GM12878 (cell line): ENCODE results near the gene SHD. TPM values are rescaled to one million over a fixed set of nuclear protein-coding genes. Genes with fewer than 3 reads are reported as not detected.

Source experiments
- BCL3 ChIP-seq: IDR thresholded peaks from 2 replicates; pipeline ENCODE4 v1.6.1; 2011; ENCODE audit warnings: borderline replicate concordance, low read depth, mild to moderate bottlenecking, moderate library complexity, low read length; ENCODE audit not compliant: insufficient read depth, poor library complexity, severe bottlenecking
- BCLAF1 ChIP-seq: fragments of 450-650 bp; IDR thresholded peaks from 2 replicates; pipeline ENCODE4 v1.6.1; 2017; ENCODE audit warnings: antibody characterized with exemption, mild to moderate bottlenecking, moderate library complexity
- BHLHE40 ChIP-seq, 2 experiments: fragments of 450-650 bp in 1 of 2; IDR thresholded peaks; 2 replicates each; pipeline ENCODE4 v1.6.1; 2011 to 2017; ENCODE audit warnings: low read depth in 2 of 2, borderline replicate concordance in 1 of 2, improper control_type of control experiment in 1 of 2, low read length in 1 of 2, mild to moderate bottlenecking in 1 of 2
- CEBPB ChIP-seq, 2 experiments: fragments of 150-350 bp in 1 of 2; IDR thresholded peaks; 2 replicates each; pipeline ENCODE4 v1.6.1; 2012 to 2014; ENCODE audit warnings: low read depth in 2 of 2, low read length in 2 of 2, borderline replicate concordance in 1 of 2, inconsistent platforms in 1 of 2
- CHD4 ChIP-seq: fragments of 200-600 bp; sonication (generic); IDR thresholded peaks from 2 replicates; pipeline ENCODE4 v1.6.1; 2016; ENCODE audit warnings: mild to moderate bottlenecking
- E2F8 ChIP-seq: fragments of 450-650 bp; IDR thresholded peaks from 2 replicates; pipeline ENCODE4 v1.6.1; 2018; ENCODE audit warnings: mild to moderate bottlenecking, low read depth, moderate library complexity; ENCODE audit not compliant: partially characterized antibody
- E4F1 ChIP-seq: fragments of 450-650 bp; IDR thresholded peaks from 2 replicates; pipeline ENCODE4 v1.6.1; 2018; ENCODE audit warnings: borderline replicate concordance, mild to moderate bottlenecking; ENCODE audit not compliant: partially characterized antibody
- ETV6 ChIP-seq, 2 experiments: fragments of 450-650 bp in 1 of 2; IDR thresholded peaks in 1 of 2; conservative IDR thresholded peaks in 1 of 2; 2 replicates each; pipeline ENCODE4 v1.6.1; 2014; ENCODE audit warnings: antibody characterized with exemption in 1 of 2, borderline replicate concordance in 1 of 2, low read depth in 1 of 2, mild to moderate bottlenecking in 1 of 2, moderate library complexity in 1 of 2
- NR2F1 ChIP-seq: fragments of 450-650 bp; conservative IDR thresholded peaks from 2 replicates; pipeline ENCODE4 v1.6.1; 2017; ENCODE audit warnings: mild to moderate bottlenecking
- PRDM15 ChIP-seq: fragments of 450-650 bp; formaldehyde crosslinking; IDR thresholded peaks from 2 replicates; pipeline ENCODE4 v1.4.0; 2020; ENCODE audit warnings: mild to moderate bottlenecking, moderate library complexity
- RELA ChIP-seq: fragments of 450-650 bp; IDR thresholded peaks from 2 replicates; pipeline ENCODE4 v1.8.0; 2014; ENCODE audit warnings: borderline replicate concordance; ENCODE audit not compliant: partially characterized antibody
- TCF3 ChIP-seq: IDR thresholded peaks from 2 replicates; pipeline ENCODE4 v1.6.1; 2012; ENCODE audit warnings: low read depth, mild to moderate bottlenecking, low read length, borderline replicate concordance; ENCODE audit not compliant: insufficient read depth
- TCF7 ChIP-seq: IDR thresholded peaks from 2 replicates; pipeline ENCODE4 v1.6.1; 2014; ENCODE audit warnings: antibody characterized with exemption, borderline replicate concordance
- ZNF207 ChIP-seq: fragments of 450-650 bp; IDR thresholded peaks from 2 replicates; pipeline ENCODE4 v1.6.1; 2014; ENCODE audit warnings: antibody characterized with exemption, mild to moderate bottlenecking, borderline replicate concordance
- polyA plus RNA-seq, 11 experiments: library from polyadenylated mRNA; depleted of rRNA in 4 of 11; unstranded in 6 of 11; stranded (reverse) in 5 of 11; fragments of >200 nt; fragmentation: Nextera tagmentation in 4 of 11; fragmentation: Illumina TruSeq in 1 of 11; extraction: Ambion mirVana in 4 of 11; extraction: Trizol in 1 of 11; gene quantifications; 1 replicate in 1 of 11; 2 replicates in 10 of 11; pipeline versions ENCODE4 v1.2.1 to v1.2.3, GENCODE V29; 2011 to 2016; ENCODE audit warnings: inconsistent platforms in 2 of 11, missing spikeins in 2 of 11, low read depth in 1 of 11
- total RNA-seq, 4 experiments: library from RNA; depleted of rRNA in 3 of 4; stranded (reverse); fragments of >200 nt in 3 of 4; fragmentation: Illumina TruSeq in 1 of 4; extraction: Trizol in 1 of 4; gene quantifications; 2 replicates each; pipeline versions ENCODE4 v1.2.1 to v1.2.3, GENCODE V29; 2013 to 2021

Gene SHD
- total and polyA plus RNA-seq, 10 of the 15 experiments (the other 5 are each of a cell fraction or from before 2014, with no cell fraction given), result 0.09 TPM; not detected in 9

GRCh38 chr19:4233282-4233853 is 45.7 kb upstream of the SHD start (continued):
- TF ChIP-seq BHLHE40 (IDR thresholded peaks at IDR 0.05; ENCODE audit: borderline replicate concordance in 1 of 2, low read depth in 2 of 2, low read length in 1 of 2) (peak in 1 of 2 experiments; percentile 14; a peak in 1 of 4 replicates), BCLAF1 (no peak), E2F8 (no peak), TCF7 (no peak), PRDM15 (CRISPR knock-in tag) (no peak), TCF3 (0 out of 2 replicates have a peak, but pooled peaks have one; percentile 23), E4F1 (no peak), ETV6 (conservative IDR thresholded peaks at IDR 0.05 in 1 of 2, IDR thresholded peaks at IDR 0.05 in 1 of 2; ENCODE audit: borderline replicate concordance in 1 of 2, low read depth in 1 of 2) (no peak), BCL3 (no peak), CEBPB (IDR thresholded peaks at IDR 0.05; ENCODE audit: borderline replicate concordance in 1 of 2, low read depth in 2 of 2, low read length in 2 of 2) (no peak), CHD4 (no peak; the same call in 1 of the 2 replicates), NR2F1 (0 out of 2 replicates have a peak, but pooled peaks have one; percentile 35), ZNF207 (peak; percentile 54; the same call in 1 of the 2 replicates), RELA (no peak)
